NCI-H1092 (cell line): ENCODE results near the gene PCDHA11.
"Not testable (repeated sequence)": the region's sequence is repeated elsewhere in the genome, so short reads cannot be mapped to it uniquely, and the experiment has no call there.

Experiments
- DNase-seq: peaks from one replicate; lab custom pipeline; 2025; lab: John Stamatoyannopoulos, UW

PCDHA11 gene

DNA sequence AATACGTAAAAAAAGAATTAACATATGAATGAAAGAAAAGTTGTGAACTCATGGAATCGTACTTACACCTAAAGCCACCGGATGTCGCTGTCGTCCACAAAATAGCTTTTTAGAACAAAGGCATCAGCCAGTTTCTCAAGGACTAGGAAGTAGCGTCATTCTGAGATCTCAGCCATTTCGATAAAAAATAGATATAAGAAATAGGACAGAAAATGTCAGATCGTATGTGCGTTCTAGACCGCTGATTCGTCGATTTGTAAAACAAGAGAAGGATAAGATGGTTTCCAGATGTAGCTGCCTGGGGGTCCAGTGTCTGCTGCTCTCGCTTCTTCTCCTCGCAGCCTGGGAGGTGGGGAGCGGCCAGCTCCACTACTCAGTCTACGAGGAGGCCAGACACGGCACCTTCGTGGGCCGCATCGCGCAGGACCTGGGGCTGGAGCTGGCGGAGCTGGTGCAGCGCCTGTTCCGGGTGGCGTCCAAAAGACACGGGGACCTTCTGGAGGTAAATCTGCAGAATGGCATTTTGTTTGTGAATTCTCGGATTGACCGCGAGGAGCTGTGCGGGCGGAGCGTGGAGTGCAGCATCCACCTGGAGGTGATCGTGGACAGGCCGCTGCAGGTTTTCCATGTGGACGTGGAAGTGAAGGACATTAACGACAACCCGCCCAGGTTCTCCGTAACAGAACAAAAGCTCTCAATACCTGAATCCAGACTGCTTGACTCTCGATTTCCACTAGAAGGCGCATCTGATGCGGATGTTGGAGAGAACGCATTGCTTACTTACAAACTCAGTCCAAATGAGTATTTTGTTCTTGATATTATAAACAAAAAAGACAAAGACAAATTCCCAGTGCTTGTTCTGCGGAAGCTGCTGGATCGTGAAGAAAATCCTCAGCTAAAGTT, 12.7 kb upstream of the PCDHA11 start, which contains the start of gene PCDHA10:
Gene PCDHA10 (plus strand): TSS at position 126 of the 903 bp plus-strand sequence. CDS start 152 bp downstream, at position 278.
- no peak for DNase-seq

DNA sequence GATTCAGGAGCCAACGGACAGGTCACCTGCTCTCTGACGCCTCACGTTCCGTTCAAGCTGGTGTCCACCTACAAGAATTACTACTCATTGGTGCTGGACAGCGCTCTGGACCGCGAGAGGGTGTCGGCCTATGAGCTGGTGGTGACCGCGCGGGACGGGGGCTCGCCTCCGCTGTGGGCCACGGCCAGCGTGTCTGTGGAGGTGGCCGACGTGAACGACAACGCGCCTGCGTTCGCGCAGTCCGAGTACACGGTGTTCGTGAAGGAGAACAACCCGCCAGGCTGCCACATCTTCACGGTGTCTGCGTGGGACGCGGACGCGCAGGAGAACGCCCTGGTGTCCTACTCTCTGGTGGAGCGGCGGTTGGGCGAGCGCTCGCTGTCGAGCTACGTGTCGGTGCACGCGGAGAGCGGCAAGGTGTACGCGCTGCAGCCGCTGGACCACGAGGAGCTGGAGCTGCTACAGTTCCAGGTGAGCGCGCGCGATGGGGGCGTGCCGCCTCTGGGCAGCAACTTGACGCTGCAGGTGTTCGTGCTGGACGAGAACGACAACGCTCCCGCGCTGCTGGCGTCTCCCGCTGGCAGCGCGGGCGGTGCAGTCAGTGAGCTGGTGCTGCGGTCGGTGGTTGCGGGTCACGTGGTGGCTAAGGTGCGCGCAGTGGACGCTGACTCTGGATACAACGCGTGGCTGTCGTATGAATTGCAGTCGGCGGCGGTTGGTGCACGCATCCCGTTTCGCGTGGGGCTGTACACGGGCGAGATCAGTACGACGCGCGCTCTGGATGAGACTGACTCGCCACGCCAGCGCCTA, 11.4 kb upstream of the PCDHA11 start:
- DNase-seq, result no peak

DNA sequence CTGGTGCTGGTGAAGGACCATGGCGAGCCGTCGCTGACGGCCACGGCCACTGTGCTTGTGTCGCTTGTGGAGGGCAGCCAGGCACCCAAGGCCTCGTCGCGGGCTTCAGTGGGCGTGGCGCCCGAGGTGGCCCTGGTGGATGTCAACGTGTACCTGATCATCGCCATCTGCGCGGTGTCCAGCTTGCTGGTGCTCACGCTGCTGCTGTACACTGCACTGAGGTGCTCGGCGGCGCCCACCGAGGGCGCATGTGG, 10.8 kb upstream of the PCDHA11 start:
- DNase-seq, result no peak

DNA sequence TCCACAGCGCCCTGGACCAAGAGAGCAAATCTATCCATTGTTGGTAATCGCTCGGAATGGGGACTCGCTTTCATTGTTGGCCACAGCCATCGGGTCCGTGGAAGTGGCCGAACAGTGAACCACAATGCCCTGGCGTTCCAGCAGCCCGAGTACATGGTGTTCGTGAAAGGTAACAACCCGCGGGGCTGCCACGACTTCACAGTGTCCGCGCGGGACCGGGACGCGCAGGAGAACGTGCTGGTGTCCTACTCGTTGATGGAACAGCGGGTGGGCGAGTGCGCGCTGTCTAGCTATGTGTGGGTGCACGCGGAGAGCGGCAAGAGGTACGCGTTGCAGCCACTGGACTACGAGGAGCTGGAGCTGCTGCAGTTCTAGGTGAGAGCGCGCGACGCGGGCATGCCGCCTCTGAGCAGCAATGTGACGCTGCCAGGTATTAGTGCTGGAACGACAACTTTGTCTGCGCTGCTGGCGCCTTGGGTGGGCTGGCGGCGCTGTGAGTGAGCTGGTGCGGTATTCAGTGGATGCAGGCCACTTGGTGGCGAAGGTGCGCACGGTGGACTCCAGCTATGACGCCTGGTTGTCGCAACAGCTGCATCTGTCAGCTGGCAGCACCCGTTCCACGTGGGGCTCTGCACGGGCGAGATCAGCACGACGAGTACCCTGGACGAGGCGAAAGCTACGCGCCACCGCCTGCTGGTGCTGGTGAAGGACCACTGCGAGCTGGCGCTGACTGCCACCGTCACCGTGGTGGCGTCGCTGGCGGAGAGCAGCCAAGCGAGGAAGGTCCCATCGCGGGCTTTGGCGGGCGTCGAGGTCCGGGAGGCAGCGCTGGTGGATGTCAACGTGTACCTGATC, 6.1 kb upstream of the PCDHA11 start:
- DNase-seq, result no peak

DNA sequence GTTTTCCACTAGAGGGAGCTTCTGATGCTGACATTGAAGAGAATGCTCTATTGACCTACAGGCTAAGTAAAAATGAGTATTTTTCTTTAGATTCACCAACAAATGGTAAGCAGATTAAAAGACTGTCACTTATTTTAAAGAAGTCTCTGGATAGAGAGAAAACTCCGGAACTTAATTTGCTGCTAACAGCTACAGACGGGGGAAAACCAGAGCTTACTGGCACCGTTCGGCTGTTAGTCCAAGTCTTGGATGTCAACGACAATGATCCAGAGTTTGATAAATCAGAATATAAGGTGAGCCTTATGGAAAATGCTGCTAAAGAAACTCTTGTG, 764 bp downstream of the PCDHA11 start:
- DNase-seq, result no peak

DNA sequence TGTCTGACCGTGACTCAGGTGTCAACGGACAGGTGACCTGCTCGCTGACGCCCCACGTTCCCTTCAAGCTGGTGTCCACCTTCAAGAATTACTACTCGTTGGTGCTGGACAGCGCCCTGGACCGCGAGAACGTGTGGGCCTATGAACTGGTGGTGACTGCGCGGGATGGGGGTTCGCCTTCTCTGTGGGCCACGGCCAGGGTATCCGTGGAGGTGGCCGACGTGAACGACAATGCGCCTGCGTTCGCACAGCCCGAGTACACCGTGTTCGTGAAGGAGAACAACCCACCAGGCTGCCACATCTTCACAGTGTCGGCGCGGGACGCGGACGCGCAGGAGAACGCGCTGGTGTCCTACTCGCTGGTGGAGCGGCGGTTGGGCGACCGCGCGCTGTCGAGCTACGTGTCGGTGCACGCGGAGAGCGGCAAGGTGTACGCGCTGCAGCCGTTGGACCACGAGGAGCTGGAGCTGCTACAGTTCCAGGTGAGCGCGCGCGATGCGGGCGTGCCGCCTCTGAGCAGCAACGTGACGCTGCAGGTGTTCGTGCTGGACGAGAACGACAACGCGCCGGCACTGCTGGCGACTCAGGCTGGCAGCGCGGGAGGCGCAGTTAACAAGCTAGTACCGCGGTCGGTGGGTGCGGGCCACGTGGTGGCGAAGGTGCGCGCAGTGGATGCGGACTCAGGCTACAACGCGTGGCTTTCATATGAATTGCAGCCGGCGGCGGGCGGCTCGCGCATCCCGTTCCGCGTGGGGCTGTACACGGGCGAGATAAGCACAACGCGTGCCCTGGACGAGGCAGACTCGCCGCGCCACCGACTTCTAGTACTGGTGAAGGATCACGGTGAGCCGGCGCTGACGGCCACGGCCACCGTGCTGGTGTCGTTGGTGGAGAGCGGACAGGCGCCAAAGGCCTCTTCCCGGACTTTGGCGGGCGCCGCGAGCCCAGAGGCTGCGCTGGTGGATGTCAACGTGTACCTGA, 1.8 kb downstream of the PCDHA11 start:
- no peak for DNase-seq

DNA sequence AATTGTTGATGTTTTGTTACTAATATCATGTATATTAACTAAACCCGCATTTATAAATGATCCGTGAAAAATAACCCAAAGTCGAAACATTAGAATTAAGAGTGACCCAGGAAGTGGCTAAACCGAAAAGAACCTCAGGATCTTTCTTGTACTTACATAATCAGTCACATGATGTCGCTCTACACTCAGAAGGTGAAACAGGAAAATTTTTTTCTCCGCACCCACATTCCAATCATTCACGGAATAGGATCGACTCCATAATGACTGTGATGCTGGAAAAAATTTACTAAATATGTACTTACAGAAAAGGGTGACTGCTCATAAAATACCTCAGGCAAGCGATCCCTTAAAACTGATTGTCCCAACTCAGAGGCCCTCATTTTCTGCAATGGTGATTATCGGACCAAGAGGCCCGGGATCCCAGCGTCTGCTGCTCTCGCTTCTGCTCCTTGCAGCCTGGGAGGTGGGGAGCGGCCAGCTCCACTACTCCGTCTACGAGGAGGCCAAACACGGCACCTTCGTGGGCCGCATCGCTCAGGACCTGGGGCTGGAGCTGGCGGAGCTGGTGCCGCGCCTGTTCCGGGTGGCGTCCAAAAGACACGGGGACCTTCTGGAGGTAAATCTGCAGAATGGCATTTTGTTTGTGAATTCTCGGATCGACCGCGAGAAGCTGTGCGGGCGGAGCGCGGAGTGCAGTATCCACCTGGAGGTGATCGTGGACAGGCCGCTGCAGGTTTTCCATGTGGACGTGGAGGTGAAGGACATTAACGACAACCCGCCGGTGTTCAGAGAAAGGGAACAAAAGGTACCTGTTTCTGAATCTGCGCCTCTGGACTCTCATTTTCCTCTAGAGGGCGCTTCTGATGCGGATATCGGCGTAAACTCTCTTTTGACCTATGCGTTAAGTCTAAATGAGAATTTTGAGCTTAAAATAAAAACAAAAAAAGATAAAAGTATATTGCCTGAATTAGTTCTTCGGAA, 6.6 kb downstream of the PCDHA11 start, which contains the start of gene PCDHA12:
Gene PCDHA12 (plus strand): TSS at position 224 of the 981 bp plus-strand sequence. CDS start 165 bp downstream, at position 389.
- no peak for DNase-seq

DNA sequence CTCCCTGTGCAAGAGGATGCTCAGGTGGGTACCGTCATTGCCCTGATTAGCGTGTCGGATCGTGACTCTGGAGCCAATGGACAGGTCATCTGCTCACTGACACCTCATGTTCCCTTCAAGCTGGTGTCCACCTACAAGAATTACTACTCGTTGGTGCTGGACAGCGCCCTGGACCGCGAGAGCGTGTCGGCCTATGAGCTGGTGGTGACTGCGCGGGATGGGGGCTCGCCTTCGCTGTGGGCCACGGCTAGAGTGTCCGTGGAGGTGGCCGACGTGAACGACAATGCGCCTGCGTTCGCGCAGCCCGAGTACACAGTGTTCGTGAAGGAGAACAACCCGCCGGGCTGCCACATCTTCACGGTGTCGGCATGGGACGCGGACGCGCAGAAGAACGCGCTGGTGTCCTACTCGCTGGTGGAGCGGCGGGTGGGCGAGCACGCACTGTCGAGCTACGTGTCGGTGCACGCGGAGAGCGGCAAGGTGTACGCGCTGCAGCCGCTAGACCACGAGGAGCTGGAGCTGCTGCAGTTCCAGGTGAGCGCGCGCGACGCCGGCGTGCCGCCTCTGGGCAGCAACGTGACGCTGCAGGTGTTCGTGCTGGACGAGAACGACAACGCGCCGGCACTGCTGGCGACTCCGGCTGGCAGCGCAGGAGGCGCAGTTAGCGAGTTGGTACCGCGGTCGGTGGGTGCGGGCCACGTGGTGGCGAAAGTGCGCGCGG, 7.9 kb downstream of the PCDHA11 start:
- not testable (repeated sequence) for DNase-seq

DNA sequence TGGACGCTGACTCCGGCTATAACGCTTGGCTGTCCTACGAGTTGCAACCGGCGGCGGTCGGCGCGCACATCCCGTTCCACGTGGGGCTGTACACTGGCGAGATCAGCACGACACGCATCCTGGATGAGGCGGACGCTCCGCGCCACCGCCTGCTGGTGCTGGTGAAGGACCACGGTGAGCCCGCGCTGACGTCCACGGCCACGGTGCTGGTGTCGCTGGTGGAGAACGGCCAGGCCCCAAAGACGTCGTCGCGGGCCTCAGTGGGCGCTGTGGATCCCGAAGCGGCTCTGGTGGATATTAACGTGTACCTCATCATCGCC, 8.5 kb downstream of the PCDHA11 start:
- no peak for DNase-seq

DNA sequence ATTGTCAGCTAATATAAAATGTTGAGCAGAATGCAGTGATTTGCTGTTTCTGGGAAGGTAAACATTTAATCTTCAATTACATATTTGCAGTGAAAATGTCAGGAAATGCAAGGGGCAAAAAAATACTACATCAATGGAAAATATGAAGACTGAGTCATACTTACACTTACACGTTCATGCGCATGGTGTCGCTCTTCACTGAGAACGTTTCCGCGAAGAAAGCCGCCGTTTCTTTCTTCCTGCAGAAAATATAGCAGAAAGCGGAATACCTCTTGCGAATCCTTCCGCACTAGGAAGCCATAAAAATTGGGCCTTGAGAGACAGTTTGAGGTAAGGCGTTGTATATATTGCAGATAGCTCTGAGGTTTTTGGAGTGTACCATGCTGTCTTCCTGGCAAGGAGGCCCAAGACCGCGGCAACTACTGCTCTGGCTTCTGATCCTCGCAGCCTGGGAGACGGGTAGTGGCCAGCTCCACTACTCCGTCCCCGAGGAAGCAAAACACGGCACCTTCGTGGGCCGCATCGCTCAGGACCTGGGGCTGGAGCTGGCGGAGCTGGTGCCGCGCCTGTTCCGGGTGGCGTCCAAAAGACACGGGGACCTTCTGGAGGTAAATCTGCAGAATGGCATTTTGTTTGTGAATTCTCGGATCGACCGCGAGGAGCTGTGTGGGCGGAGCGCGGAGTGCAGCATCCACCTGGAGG, 13.3 kb downstream of the PCDHA11 start, which contains the start of gene PCDHA13:
Gene PCDHA13 (plus strand): TSS at position 236 of the 702 bp plus-strand sequence. CDS start 145 bp downstream, at position 381.
- DNase-seq, result no peak

DNA sequence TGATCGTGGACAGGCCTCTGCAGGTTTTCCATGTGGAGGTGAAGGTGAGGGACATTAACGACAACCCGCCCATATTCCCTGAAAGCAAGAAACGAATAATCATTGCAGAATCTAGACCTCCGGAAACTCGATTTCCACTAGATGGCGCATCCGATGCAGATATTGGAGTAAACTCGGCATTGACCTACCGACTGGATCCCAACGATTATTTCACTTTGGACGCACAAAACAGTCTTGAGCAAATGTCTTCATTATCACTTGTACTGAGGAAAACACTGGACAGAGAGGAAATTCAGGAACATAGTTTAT, 13.8 kb downstream of the PCDHA11 start:
- DNase-seq, result no peak

DNA sequence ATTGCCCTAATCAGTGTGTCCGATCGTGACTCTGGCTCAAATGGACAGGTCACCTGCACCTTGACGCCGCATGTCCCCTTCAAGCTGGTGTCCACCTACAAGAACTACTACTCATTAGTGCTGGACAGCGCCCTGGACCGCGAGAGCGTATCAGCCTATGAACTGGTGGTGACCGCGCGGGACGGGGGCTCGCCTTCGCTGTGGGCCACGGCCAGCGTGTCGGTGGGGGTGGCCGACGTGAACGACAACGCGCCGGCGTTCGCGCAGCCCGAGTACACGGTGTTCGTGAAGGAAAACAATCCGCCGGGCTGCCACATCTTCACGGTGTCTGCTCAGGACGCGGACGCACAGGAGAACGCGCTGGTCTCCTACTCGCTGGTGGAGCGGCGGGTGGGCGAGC, 14.6 kb downstream of the PCDHA11 start:
- DNase-seq, result no peak

DNA sequence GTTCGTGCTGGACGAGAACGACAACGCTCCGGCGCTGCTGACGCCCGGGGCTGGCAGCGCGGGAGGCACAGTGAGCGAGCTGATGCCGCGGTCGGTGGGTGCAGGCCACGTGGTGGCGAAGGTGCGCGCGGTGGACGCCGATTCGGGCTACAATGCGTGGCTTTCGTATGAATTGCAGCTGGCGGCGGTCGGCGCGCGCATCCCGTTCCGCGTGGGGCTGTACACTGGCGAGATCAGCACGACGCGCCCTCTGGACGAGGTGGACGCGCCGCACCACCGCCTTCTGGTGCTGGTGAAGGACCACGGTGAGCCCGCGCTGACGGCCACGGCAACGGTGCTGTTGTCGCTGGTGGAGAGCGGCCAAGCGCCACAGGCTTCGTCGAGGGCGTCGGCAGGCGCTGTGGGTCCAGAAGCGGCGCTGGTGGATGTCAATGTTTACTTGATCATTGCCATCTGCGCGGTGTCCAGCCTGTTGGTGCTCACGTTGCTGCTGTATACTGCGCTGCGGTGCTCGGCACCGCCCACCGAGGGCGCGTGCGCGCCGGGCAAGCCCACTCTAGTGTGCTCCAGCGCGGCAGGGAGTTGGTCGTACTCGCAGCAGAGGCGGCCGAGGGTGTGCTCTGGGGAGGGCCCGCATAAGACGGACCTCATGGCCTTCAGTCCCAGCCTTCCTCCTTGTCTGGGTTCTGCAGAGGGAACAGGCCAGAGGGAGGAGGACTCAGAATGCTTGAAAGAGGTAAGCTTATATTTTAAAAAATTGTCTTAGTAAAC, 15.4 kb downstream of the PCDHA11 start:
- no peak for DNase-seq

DNA sequence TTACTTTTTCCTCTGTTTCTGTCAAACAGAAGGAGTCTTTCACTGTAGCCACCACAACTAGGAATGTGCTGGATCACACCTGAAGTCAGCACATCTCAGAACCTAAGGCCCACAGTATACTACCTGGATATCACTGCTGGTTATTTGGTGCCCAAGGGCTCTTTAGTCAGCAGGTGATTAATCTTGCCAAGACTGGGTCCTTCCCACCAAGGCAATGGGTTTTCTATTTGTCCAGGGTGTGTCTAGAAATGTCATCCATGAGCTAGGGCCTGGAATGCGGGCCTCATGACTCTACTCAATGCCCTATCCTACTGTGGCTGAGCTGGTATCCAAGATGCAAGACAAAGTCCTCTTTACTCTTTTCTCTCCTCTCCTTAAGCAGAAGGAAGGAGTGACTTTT, 47.6 kb downstream of the PCDHA11 start:
- no peak for DNase-seq
